SK-N-SH treated with all-trans-retinoic acid at 6 μM for 48 hours (cell line): ENCODE results near the gene ROBO1.

Experiments
- ATAC-seq: fragments of 200-7000 bp; cut with Tn5 transposase; 3 replicates; pipeline ENCODE4 v1.9.1; 2020; ENCODE audit warnings: mild to moderate bottlenecking, moderate library complexity
- BACH2 ChIP-seq: fragments of 250-450 bp; sonication (Bioruptor Pico); IDR thresholded peaks from 2 replicates; pipeline ENCODE4 v1.9.0; 2021; ENCODE audit warnings: mild to moderate bottlenecking, borderline replicate concordance
- CSDC2 ChIP-seq: fragments of 250-450 bp; sonication (Bioruptor Pico); IDR thresholded peaks from 2 replicates; pipeline ENCODE4 v1.5.0; 2020; ENCODE audit warnings: mild to moderate bottlenecking, moderate library complexity
- CSRNP3 ChIP-seq: fragments of 250-450 bp; sonication (Bioruptor Pico); IDR thresholded peaks from 2 replicates; pipeline ENCODE4 v1.5.1; 2021; ENCODE audit warnings: mild to moderate bottlenecking, moderate library complexity
- ESRRG ChIP-seq: fragments of 250-450 bp; sonication (Bioruptor Pico); IDR thresholded peaks from 2 replicates; pipeline ENCODE4 v1.6.1; 2021; ENCODE audit warnings: mild to moderate bottlenecking
- GLIS3 ChIP-seq: fragments of 250-450 bp; sonication (Bioruptor Pico); IDR thresholded peaks from 2 replicates; pipeline ENCODE4 v1.5.0; 2020; ENCODE audit warnings: mild to moderate bottlenecking, moderate library complexity
- ISL1 ChIP-seq: fragments of 250-450 bp; sonication (Bioruptor Pico); IDR thresholded peaks from 2 replicates; pipeline ENCODE4 v2.1.2; 2022; ENCODE audit warnings: mild to moderate bottlenecking, moderate library complexity
- OSR1 ChIP-seq: fragments of 250-450 bp; sonication (Bioruptor Pico); IDR thresholded peaks from 2 replicates; pipeline ENCODE4 v1.8.0; 2022; ENCODE audit warnings: moderate library complexity, mild to moderate bottlenecking, inconsistent platforms
- POU6F1 ChIP-seq: fragments of 250-450 bp; sonication (Bioruptor Pico); IDR thresholded peaks from 2 replicates; pipeline ENCODE4 v1.8.0; 2021; ENCODE audit warnings: low read depth, mild to moderate bottlenecking, moderate library complexity, borderline replicate concordance
- PPARA ChIP-seq: fragments of 250-450 bp; sonication (Bioruptor Pico); IDR thresholded peaks from 2 replicates; pipeline ENCODE4 v1.5.0; 2020; ENCODE audit warnings: mild to moderate bottlenecking, borderline replicate concordance
- RARB ChIP-seq: fragments of 250-450 bp; sonication (Bioruptor Pico); IDR thresholded peaks from 2 replicates; pipeline ENCODE4 v1.8.0; 2021; ENCODE audit warnings: mild to moderate bottlenecking, moderate library complexity
- SNAI2 ChIP-seq: fragments of 250-450 bp; sonication (Bioruptor Pico); IDR thresholded peaks from 2 replicates; pipeline ENCODE4 v1.5.0; 2020; ENCODE audit warnings: mild to moderate bottlenecking, moderate library complexity
- TOX ChIP-seq: fragments of 250-450 bp; sonication (Bioruptor Pico); IDR thresholded peaks from 2 replicates; pipeline ENCODE4 v1.8.0; 2021; ENCODE audit warnings: mild to moderate bottlenecking, moderate library complexity, borderline replicate concordance
- TSHZ2 ChIP-seq: fragments of 250-450 bp; sonication (Bioruptor Pico); IDR thresholded peaks from 2 replicates; pipeline ENCODE4 v1.5.0; 2020; ENCODE audit warnings: mild to moderate bottlenecking, moderate library complexity
- ZC3H10 ChIP-seq: fragments of 250-450 bp; sonication (Bioruptor Pico); IDR thresholded peaks from 2 replicates; pipeline ENCODE4 v1.5.1; 2021; ENCODE audit warnings: mild to moderate bottlenecking, moderate library complexity
- ZFP3 ChIP-seq: fragments of 250-450 bp; sonication (Bioruptor Pico); IDR thresholded peaks from 2 replicates; pipeline ENCODE4 v1.5.0; 2020; ENCODE audit warnings: mild to moderate bottlenecking, moderate library complexity
- ZFP30 ChIP-seq: fragments of 450-650 bp; formaldehyde crosslinking; IDR thresholded peaks from 2 replicates; pipeline ENCODE4 v1.5.0; 2022; ENCODE audit warnings: mild to moderate bottlenecking, moderate library complexity
- ZNF565 ChIP-seq: fragments of 450-650 bp; formaldehyde crosslinking; conservative IDR thresholded peaks from 2 replicates; pipeline ENCODE4 v1.5.0; 2020; ENCODE audit warnings: low read depth, mild to moderate bottlenecking, moderate library complexity
- TF ChIP-seq, protein P1 (sequence below): fragments of 250-450 bp; sonication (Bioruptor Pico); IDR thresholded peaks from 2 replicates; pipeline ENCODE4 v1.8.0; 2020; ENCODE audit warnings: mild to moderate bottlenecking, moderate library complexity, borderline replicate concordance
- TF ChIP-seq, protein P2 (sequence below): fragments of 250-450 bp; sonication (Bioruptor Pico); IDR thresholded peaks from 2 replicates; pipeline ENCODE4 v1.5.1; 2020; ENCODE audit warnings: low read depth, mild to moderate bottlenecking, moderate library complexity

ROBO1 gene

DNA sequence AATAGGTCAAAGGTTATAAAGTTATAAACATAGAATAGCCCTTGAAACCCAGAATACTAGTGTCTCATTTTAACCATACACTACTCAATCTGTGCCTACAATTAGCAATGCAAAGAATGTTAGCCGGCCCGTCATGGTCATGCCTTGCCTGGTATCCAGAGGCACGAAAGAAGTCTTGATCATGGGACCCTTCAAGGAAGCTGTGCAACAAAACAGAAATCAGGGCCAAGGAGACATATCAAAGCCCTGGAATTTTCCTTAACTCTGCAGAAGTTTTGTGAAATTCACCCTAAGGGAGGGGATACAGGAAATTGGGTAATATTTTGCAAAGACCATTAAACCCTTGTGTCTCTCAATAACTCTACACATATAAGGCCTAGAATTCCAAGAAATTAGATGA is 482.4 kb downstream of the ROBO1 start:
- ATAC-seq = no peak

GRCh38 chr3:79284781-79285180 is 483.0 kb downstream of the ROBO1 start:
- ATAC-seq = no peak
- no peak for TF ChIP-seq ESRRG (CRISPR knock-in tag)
- TF ChIP-seq, protein P1, sequence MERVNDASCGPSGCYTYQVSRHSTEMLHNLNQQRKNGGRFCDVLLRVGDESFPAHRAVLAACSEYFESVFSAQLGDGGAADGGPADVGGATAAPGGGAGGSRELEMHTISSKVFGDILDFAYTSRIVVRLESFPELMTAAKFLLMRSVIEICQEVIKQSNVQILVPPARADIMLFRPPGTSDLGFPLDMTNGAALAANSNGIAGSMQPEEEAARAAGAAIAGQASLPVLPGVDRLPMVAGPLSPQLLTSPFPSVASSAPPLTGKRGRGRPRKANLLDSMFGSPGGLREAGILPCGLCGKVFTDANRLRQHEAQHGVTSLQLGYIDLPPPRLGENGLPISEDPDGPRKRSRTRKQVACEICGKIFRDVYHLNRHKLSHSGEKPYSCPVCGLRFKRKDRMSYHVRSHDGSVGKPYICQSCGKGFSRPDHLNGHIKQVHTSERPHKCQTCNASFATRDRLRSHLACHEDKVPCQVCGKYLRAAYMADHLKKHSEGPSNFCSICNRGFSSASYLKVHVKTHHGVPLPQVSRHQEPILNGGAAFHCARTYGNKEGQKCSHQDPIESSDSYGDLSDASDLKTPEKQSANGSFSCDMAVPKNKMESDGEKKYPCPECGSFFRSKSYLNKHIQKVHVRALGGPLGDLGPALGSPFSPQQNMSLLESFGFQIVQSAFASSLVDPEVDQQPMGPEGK (CRISPR knock-in tag) = no peak
- TF ChIP-seq ZFP30 (CRISPR knock-in tag) = no peak
- no peak for TF ChIP-seq GLIS3 (CRISPR knock-in tag)
- no peak for TF ChIP-seq SNAI2
- TF ChIP-seq OSR1 (CRISPR knock-in tag) = no peak
- TF ChIP-seq TOX (CRISPR knock-in tag) = no peak
- TF ChIP-seq, all 23 proteins: peak for 0

More for the DNA sequence above, 482.4 kb downstream of the ROBO1 start:
- TF ChIP-seq OSR1 (CRISPR knock-in tag) (no peak), CSRNP3 (CRISPR knock-in tag) (no peak), ESRRG (CRISPR knock-in tag) (no peak), ZC3H10 (CRISPR knock-in tag) (no peak), TSHZ2 (CRISPR knock-in tag) (no peak), GLIS3 (CRISPR knock-in tag) (no peak), ZFP30 (CRISPR knock-in tag) (no peak), POU6F1 (CRISPR knock-in tag) (no peak), CSDC2 (CRISPR knock-in tag) (no peak), BACH2 (no peak), TOX (CRISPR knock-in tag) (no peak), PPARA (CRISPR knock-in tag) (no peak), ZNF565 (CRISPR knock-in tag) (no peak), ISL1 (no peak), SNAI2 (no peak), RARB (CRISPR knock-in tag) (no peak), ZFP3 (CRISPR knock-in tag) (no peak)
- TF ChIP-seq, protein P2, sequence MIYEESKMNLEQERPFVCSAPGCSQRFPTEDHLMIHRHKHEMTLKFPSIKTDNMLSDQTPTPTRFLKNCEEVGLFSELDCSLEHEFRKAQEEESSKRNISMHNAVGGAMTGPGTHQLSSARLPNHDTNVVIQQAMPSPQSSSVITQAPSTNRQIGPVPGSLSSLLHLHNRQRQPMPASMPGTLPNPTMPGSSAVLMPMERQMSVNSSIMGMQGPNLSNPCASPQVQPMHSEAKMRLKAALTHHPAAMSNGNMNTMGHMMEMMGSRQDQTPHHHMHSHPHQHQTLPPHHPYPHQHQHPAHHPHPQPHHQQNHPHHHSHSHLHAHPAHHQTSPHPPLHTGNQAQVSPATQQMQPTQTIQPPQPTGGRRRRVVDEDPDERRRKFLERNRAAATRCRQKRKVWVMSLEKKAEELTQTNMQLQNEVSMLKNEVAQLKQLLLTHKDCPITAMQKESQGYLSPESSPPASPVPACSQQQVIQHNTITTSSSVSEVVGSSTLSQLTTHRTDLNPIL (CRISPR knock-in tag) = no peak

DNA sequence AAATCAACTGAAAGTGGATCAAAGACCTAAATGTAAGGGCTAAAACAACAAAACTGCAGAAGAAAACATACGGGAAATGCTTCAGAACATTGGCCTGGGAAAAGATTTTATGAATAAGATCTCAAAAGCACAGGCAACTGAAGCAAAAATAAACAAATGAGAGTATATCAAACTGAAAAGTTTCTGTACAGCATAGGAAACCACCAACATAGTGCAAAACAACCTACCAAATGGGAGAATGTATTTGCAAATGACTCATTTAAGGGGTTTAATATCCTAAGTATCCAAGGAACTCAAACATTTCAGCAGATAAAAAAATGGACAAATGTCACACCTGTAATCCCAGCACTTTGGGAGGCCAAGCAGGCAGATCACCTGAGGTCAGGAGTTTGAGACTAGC is 489.1 kb downstream of the ROBO1 start:
- no peak for ATAC-seq
- TF ChIP-seq TSHZ2 (CRISPR knock-in tag) = no peak
- TF ChIP-seq ZFP30 (CRISPR knock-in tag) = no peak
- no peak for TF ChIP-seq PPARA (CRISPR knock-in tag)
- TF ChIP-seq, protein P2 (CRISPR knock-in tag) = no peak
- no peak for TF ChIP-seq ZFP3 (CRISPR knock-in tag)
- TF ChIP-seq OSR1 (CRISPR knock-in tag) = no peak
- no peak for TF ChIP-seq ZNF565 (CRISPR knock-in tag)
- TF ChIP-seq RARB (CRISPR knock-in tag) = no peak
- no peak for TF ChIP-seq SNAI2
- no peak for TF ChIP-seq ESRRG (CRISPR knock-in tag)
- no peak for TF ChIP-seq ZC3H10 (CRISPR knock-in tag)
- no peak for TF ChIP-seq BACH2
- TF ChIP-seq, protein P1 (CRISPR knock-in tag) = no peak
